HG03103 (cell line): ENCODE results near the gene ACADM.
"Not testable (repeated sequence)": the region's sequence is repeated elsewhere in the genome, so short reads cannot be mapped to it uniquely, and the experiment has no call there.

Experiments used
- ATAC-seq: cut with Tn5 transposase; IDR thresholded peaks from one replicate; pipeline ENCODE4 v1.9.1; 2021; ENCODE audit warnings: low read depth; ENCODE audit not compliant: unreplicated experiment

ACADM gene

GRCh38 chr1:75724472-75725022 is at the start of gene ACADM:
Gene ACADM (plus strand): TSS chr1:75724709. CDS start chr1:75724788, 79 bp downstream.
- peak; percentile 87 for ATAC-seq

- no peak for ATAC-seq
Observed at GRCh38 chr1:75677443-75677842, 47.1 kb upstream of the ACADM start.

- not testable (repeated sequence) for ATAC-seq
Observed at GRCh38 chr1:75677964-75678363, 46.5 kb upstream of the ACADM start.

GRCh38 chr1:75690547-75690946 is 34.0 kb upstream of the ACADM start:
- no peak for ATAC-seq

- ATAC-seq, result no peak
Observed at GRCh38 chr1:75693551-75693950, 31.0 kb upstream of the ACADM start.

- no peak for ATAC-seq
Observed at GRCh38 chr1:75696000-75696399, 28.5 kb upstream of the ACADM start.

- ATAC-seq, result no peak
Observed at GRCh38 chr1:75707191-75707590, 17.3 kb upstream of the ACADM start.

GRCh38 chr1:75708910-75709309 is 15.6 kb upstream of the ACADM start:
- ATAC-seq, result no peak

- ATAC-seq, result no peak
Observed at GRCh38 chr1:75710832-75711231, 13.7 kb upstream of the ACADM start.

GRCh38 chr1:75711846-75712245 is 12.7 kb upstream of the ACADM start:
- no peak for ATAC-seq

GRCh38 chr1:75712306-75712705 is 12.2 kb upstream of the ACADM start:
- no peak for ATAC-seq

- ATAC-seq, result no peak
Observed at GRCh38 chr1:75719810-75720209, 4.7 kb upstream of the ACADM start.

GRCh38 chr1:75720325-75720724 is 4.2 kb upstream of the ACADM start:
- no peak for ATAC-seq

- no peak for ATAC-seq
Observed at GRCh38 chr1:75720820-75721219, 3.7 kb upstream of the ACADM start.

- not testable (repeated sequence) for ATAC-seq
Observed at GRCh38 chr1:75722246-75722645, 2.3 kb upstream of the ACADM start.

GRCh38 chr1:75722966-75723365 is 1.5 kb upstream of the ACADM start:
- no peak for ATAC-seq

- peak; percentile 62 for ATAC-seq
Observed at GRCh38 chr1:75723989-75724471, 479 bp upstream of the ACADM start.

- ATAC-seq, result no peak
Observed at GRCh38 chr1:75725266-75725665, 757 bp downstream of the ACADM start.

GRCh38 chr1:75725861-75726361 is 1.4 kb downstream of the ACADM start:
- ATAC-seq, result no peak

- no peak for ATAC-seq
Observed at GRCh38 chr1:75727571-75727970, 3.1 kb downstream of the ACADM start.

- ATAC-seq, result no peak
Observed at GRCh38 chr1:75730432-75730831, 5.9 kb downstream of the ACADM start.

GRCh38 chr1:75731881-75732280 is 7.4 kb downstream of the ACADM start:
- ATAC-seq, result no peak

GRCh38 chr1:75732703-75733102 is 8.2 kb downstream of the ACADM start:
- ATAC-seq, result no peak
